ENCODE measurements around the gene CEACAM8. TPM values are rescaled to one million over a fixed set of nuclear protein-coding genes. Genes with fewer than 3 reads are reported as not detected.

Gene CEACAM8
- total RNA-seq, 1 donor from 2014 or later: not detected

- Histone ChIP-seq H3K9me3 (ENCODE audit: insufficient read depth, low read depth, low read length) (no peaks in the 10 kb centered on the region), H3K27me3 (ENCODE audit: insufficient read depth, low read length) (peaks cover 2% of the 10 kb centered on the region), H3K4me1 (ENCODE audit: insufficient read depth, low read length) (no peaks in the 10 kb centered on the region), H3K79me2 (ENCODE audit: insufficient read depth, low read length) (no peaks in the 10 kb centered on the region), H3K4me2 (ENCODE audit: low read length) (no peak overlapping the region), H3K4me3 (ENCODE audit: insufficient read depth, low read depth, low read length) (no peak overlapping the region), H2AFZ (ENCODE audit: low read depth, low read length) (no peak overlapping the region), H3K27ac (ENCODE audit: low read depth, low read length) (no peak overlapping the region), H3K9ac (ENCODE audit: low read length) (no peak overlapping the region), H3K36me3 (ENCODE audit: insufficient read depth, low read length) (no peaks in the 10 kb centered on the region), H4K20me1 (ENCODE audit: insufficient read depth, low read length) (no peaks in the 10 kb centered on the region)
- H3K36me3 Mint-ChIP-seq (ENCODE audit: low read depth, unreplicated experiment): peaks cover 2% of the 10 kb centered on the region
- H3K4me3 Mint-ChIP-seq (ENCODE audit: unreplicated experiment): no peak overlapping the region
- FAIRE-seq (no peak), DNase-seq (ENCODE audit: low read depth) (no peak)
- TF ChIP-seq CTCF (IDR thresholded peaks at IDR 0.05; ENCODE audit: insufficient read depth, low read depth, low read length) (no peak), EZH2 (IDR thresholded peaks at IDR 0.05; ENCODE audit: insufficient read depth, low read length) (no peak)
- H3K4me1 Mint-ChIP-seq (ENCODE audit: low read depth, unreplicated experiment): no peaks in the 10 kb centered on the region
- no peaks in the 10 kb centered on the region for H3K9me3 Mint-ChIP-seq (ENCODE audit: unreplicated experiment)
- H3K27ac Mint-ChIP-seq (ENCODE audit: unreplicated experiment): no peak overlapping the region
- H3K27me3 Mint-ChIP-seq (ENCODE audit: low read depth, unreplicated experiment): peaks cover 52% of the 10 kb centered on the region
Measured at GRCh38 chr19:42584466-42584865, 10.3 kb downstream of the CEACAM8 start.

- H3K27ac ChIP-seq (ENCODE audit: low read depth, low read length): no peak overlapping the region
- H3K4me2 ChIP-seq (ENCODE audit: low read length): no peak overlapping the region
- H3K36me3 ChIP-seq (ENCODE audit: insufficient read depth, low read length): no peaks in the 10 kb centered on the region
- Mint-ChIP-seq H3K27me3 (ENCODE audit: low read depth, unreplicated experiment) (peaks cover 36% of the 10 kb centered on the region), H3K4me1 (ENCODE audit: low read depth, unreplicated experiment) (no peaks in the 10 kb centered on the region), H3K9me3 (ENCODE audit: unreplicated experiment) (no peaks in the 10 kb centered on the region), H3K4me3 (ENCODE audit: unreplicated experiment) (no peak overlapping the region), H3K27ac (ENCODE audit: unreplicated experiment) (no peak overlapping the region), H3K36me3 (ENCODE audit: low read depth, unreplicated experiment) (no peaks in the 10 kb centered on the region)
- H4K20me1 ChIP-seq (ENCODE audit: insufficient read depth, low read length): no peaks in the 10 kb centered on the region
- no peak overlapping the region for H3K9ac ChIP-seq (ENCODE audit: low read length)
- no peaks in the 10 kb centered on the region for H3K27me3 ChIP-seq (ENCODE audit: insufficient read depth, low read length)
- H3K79me2 ChIP-seq (ENCODE audit: insufficient read depth, low read length): no peaks in the 10 kb centered on the region
- DNase-seq (ENCODE audit: low read depth): no peak
- no peaks in the 10 kb centered on the region for H3K4me1 ChIP-seq (ENCODE audit: insufficient read depth, low read length)
- no peak overlapping the region for H3K4me3 ChIP-seq (ENCODE audit: insufficient read depth, low read depth, low read length)
- H3K9me3 ChIP-seq (ENCODE audit: insufficient read depth, low read depth, low read length): no peaks in the 10 kb centered on the region
- no peak for FAIRE-seq
- no peak overlapping the region for H2AFZ ChIP-seq (ENCODE audit: low read depth, low read length)
- TF ChIP-seq CTCF (IDR thresholded peaks at IDR 0.05; ENCODE audit: insufficient read depth, low read depth, low read length) (no peak), EZH2 (IDR thresholded peaks at IDR 0.05; ENCODE audit: insufficient read depth, low read length) (no peak)
Measured at GRCh38 chr19:42577016-42577415, 17.7 kb downstream of the CEACAM8 start.

- H3K27ac ChIP-seq (ENCODE audit: low read depth, low read length): no peak overlapping the region
Measured at GRCh38 chr19:42576241-42576640, 18.5 kb downstream of the CEACAM8 start.

More at GRCh38 chr19:42576241-42576640, 18.5 kb downstream of the CEACAM8 start:
- Histone ChIP-seq H3K9me3 (ENCODE audit: insufficient read depth, low read depth, low read length) (no peaks in the 10 kb centered on the region), H3K9ac (ENCODE audit: low read length) (no peak overlapping the region), H3K36me3 (ENCODE audit: insufficient read depth, low read length) (no peaks in the 10 kb centered on the region), H3K4me2 (ENCODE audit: low read length) (no peak overlapping the region), H4K20me1 (ENCODE audit: insufficient read depth, low read length) (no peaks in the 10 kb centered on the region), H3K79me2 (ENCODE audit: insufficient read depth, low read length) (no peaks in the 10 kb centered on the region), H3K27me3 (ENCODE audit: insufficient read depth, low read length) (no peaks in the 10 kb centered on the region), H3K4me3 (ENCODE audit: insufficient read depth, low read depth, low read length) (no peak overlapping the region), H3K4me1 (ENCODE audit: insufficient read depth, low read length) (no peaks in the 10 kb centered on the region), H2AFZ (ENCODE audit: low read depth, low read length) (no peak overlapping the region)
- TF ChIP-seq CTCF (IDR thresholded peaks at IDR 0.05; ENCODE audit: insufficient read depth, low read depth, low read length): no peak
- TF ChIP-seq EZH2 (IDR thresholded peaks at IDR 0.05; ENCODE audit: insufficient read depth, low read length): no peak
- H3K27me3 Mint-ChIP-seq (ENCODE audit: low read depth, unreplicated experiment): peaks cover 38% of the 10 kb centered on the region
- H3K4me3 Mint-ChIP-seq (ENCODE audit: unreplicated experiment): no peak overlapping the region
- no peak for DNase-seq (ENCODE audit: low read depth)
- H3K4me1 Mint-ChIP-seq (ENCODE audit: low read depth, unreplicated experiment): no peaks in the 10 kb centered on the region
- peaks cover 2% of the 10 kb centered on the region for H3K9me3 Mint-ChIP-seq (ENCODE audit: unreplicated experiment)
- no peak overlapping the region for H3K27ac Mint-ChIP-seq (ENCODE audit: unreplicated experiment)
- H3K36me3 Mint-ChIP-seq (ENCODE audit: low read depth, unreplicated experiment): no peaks in the 10 kb centered on the region
- no peak for FAIRE-seq
